Transverse colon (tissue), 4 donors: ENCODE measurements around the gene PIM2.

Experiments used
- CTCF ChIP-seq, 5 experiments: fragments of 200-600 bp in 3 of 5; fragments of 450-650 bp in 2 of 5; sonication (generic) in 3 of 5; IDR thresholded peaks; 1 replicate in 2 of 5; 2 replicates in 3 of 5; pipeline ENCODE4 v1.5.1; 2016 to 2017; ENCODE audit warnings: antibody characterized with exemption in 5 of 5, inconsistent platforms in 3 of 5, mild to moderate bottlenecking in 2 of 5, moderate library complexity in 1 of 5
- EP300 ChIP-seq: sonication (generic); formaldehyde crosslinking; IDR thresholded peaks from one replicate; pipeline ENCODE4 v1.6.1; 2017; ENCODE audit warnings: antibody characterized with exemption, low read depth
- POLR2A ChIP-seq: fragments of 450-650 bp; IDR thresholded peaks from one replicate; pipeline ENCODE4 v1.6.1; 2016; ENCODE audit warnings: antibody characterized with exemption, mild to moderate bottlenecking, moderate library complexity
- POLR2AphosphoS5 ChIP-seq, 3 donors: sonication (generic); formaldehyde crosslinking; IDR thresholded peaks; one replicate each; pipeline ENCODE4 v1.6.1; 2016; ENCODE audit warnings: antibody characterized with exemption in 3 of 3

DNA sequence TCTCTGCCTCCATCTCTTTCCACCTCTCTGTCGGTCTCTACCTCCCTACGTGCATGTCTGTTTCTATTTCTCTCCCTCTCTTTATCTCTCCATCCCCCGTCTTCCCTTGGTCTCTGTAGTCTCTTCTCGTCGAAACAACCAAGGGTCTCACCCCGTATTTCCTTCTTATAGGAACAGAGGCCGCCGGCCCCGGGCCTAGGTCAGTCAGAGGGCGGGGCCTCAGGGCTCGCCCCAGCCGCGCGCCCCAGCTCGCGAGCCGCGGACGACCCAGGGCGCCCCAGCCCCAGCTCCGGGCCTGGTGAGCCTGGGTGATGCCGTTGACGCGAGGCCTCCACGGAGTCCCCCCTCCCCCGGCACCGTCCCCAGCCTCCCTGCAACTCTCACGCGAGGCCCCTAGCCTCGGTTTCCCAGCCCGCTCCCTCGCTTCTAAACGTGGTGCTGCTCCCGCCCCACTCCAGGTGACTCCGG, 27.9 kb downstream of the PIM2 start:
- TF ChIP-seq CTCF (IDR thresholded peaks at IDR 0.05) (no peak), EP300 (no peak), POLR2A (no peak), POLR2AphosphoS5 (IDR thresholded peaks at IDR 0.05) (no peak)
